IPS DF 6.9 (cell line): Measurements from ENCODE around the gene SYT6.

Experiments
- DNase-seq: peaks from one replicate; pipeline ENCODE4 v3.0.0-alpha.2; 2013; ENCODE audit warnings: low read depth, low spot score
- H3K27ac ChIP-seq: one replicate; pipeline ENCODE4 v1.5.1; 2013; ENCODE audit warnings: low read length, control low read depth
- H3K27me3 ChIP-seq: 2 replicates; pipeline ENCODE4 v1.6.1; 2013; ENCODE audit warnings: mild to moderate bottlenecking, low read length; ENCODE audit not compliant: control insufficient read depth, insufficient read depth
- H3K36me3 ChIP-seq: 2 replicates; pipeline ENCODE4 v1.6.1; 2013; ENCODE audit warnings: low read length; ENCODE audit not compliant: control insufficient read depth, insufficient read depth
- H3K4me1 ChIP-seq: 2 replicates; pipeline ENCODE4 v1.6.1; 2013; ENCODE audit warnings: low read length; ENCODE audit not compliant: control insufficient read depth, insufficient read depth
- H3K4me3 ChIP-seq: 2 replicates; pipeline ENCODE4 v1.5.1; 2013; ENCODE audit warnings: mild to moderate bottlenecking, low read length
- H3K9me3 ChIP-seq: 2 replicates; pipeline ENCODE4 v1.6.1; 2013; ENCODE audit warnings: low read length, inconsistent platforms; ENCODE audit not compliant: control insufficient read depth, insufficient read depth
- WGBS: extraction: QIAGEN DNeasy Blood & Tissue Kit; methylation state at CpG from one replicate; pipeline ENCODE4 v1.1.7; 2013; ENCODE audit warnings: mixed read lengths, missing lambda C conversion rate; ENCODE audit not compliant: insufficient read length, insufficient coverage; 5-methylcytosine and 5-hydroxymethylcytosine counted together

SYT6 gene

DNA sequence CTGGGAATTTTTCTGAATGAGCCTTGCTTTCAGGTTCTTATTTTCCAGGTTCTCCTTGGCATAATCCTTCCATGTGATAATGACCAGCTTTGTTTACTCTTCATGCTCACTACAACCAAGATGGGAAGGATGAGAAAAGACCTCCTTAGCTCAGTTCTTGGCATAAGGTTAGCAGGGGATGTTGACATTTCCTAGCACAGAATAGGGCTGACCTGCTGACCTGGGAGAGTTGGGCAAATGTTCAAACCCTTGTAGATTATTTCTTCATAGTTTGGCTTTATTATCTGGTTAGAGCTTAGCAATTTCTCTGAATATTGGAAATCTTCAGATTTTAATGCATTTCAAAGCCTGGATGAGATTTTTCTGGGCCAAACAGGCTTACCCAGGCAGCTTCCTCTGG is 23.6 kb upstream of the SYT6 start:
- no peaks in the 10 kb centered on the region for H3K36me3 ChIP-seq
- DNase-seq, result no peak
- no peaks in the 10 kb centered on the region for H3K9me3 ChIP-seq
- no peak overlapping the region for H3K27ac ChIP-seq
- no peaks in the 10 kb centered on the region for H3K27me3 ChIP-seq
- H3K4me3 ChIP-seq, result no peak overlapping the region
- no peaks in the 10 kb centered on the region; the same call in 1 of the 2 replicates for H3K4me1 ChIP-seq

DNA sequence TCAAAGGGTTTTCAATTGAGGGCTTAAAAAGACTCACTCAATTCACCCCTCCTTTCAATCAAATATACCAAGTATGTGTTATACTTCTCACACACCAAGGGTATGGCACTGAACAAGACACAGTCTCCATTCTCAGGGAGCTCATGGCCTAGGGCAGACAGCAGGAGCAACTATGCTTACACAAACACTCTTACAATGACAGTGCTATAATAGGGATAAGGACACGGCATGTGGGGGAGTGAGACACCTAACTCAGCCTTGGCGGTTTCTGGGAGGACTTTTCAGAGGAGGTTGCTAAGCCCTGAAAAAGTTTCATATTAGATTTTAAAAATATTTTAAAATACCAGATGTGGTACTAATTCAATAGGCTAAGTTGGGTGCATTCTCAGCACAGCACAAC is 22.7 kb upstream of the SYT6 start:
- Histone ChIP-seq H3K4me1 (no peaks in the 10 kb centered on the region; the same call in 1 of the 2 replicates), H3K36me3 (no peaks in the 10 kb centered on the region), H3K4me3 (no peak overlapping the region), H3K27ac (no peak overlapping the region), H3K27me3 (no peaks in the 10 kb centered on the region), H3K9me3 (no peaks in the 10 kb centered on the region)
- no peak for DNase-seq
- WGBS, result no CpG with 5 or more reads among the region's 2 CpGs

DNA sequence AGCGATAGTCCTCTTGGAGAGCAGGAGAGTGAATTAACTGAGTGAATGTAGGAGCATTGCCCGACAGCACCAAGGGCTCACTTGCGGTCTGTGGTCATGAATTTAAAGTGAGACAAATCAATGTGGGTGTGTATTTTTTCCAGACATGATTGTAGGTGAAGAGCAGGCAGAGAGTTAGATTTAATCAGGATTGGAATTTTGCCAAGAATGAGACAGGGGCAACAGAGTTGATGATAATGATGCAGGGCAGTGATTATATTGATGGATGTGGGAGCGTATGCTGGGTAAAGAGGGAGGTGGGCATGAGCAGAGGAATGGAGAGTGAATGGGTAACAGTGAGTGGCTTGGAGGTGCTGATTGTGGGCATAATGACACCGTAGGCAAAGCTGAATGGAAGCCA is 20.0 kb upstream of the SYT6 start:
- Histone ChIP-seq H3K27ac (no peak overlapping the region), H3K36me3 (no peaks in the 10 kb centered on the region), H3K27me3 (no peaks in the 10 kb centered on the region), H3K4me3 (no peak overlapping the region), H3K4me1 (no peaks in the 10 kb centered on the region), H3K9me3 (no peaks in the 10 kb centered on the region)
- no peak for DNase-seq
- WGBS, result no CpG with 5 or more reads among the region's 5 CpGs

DNA sequence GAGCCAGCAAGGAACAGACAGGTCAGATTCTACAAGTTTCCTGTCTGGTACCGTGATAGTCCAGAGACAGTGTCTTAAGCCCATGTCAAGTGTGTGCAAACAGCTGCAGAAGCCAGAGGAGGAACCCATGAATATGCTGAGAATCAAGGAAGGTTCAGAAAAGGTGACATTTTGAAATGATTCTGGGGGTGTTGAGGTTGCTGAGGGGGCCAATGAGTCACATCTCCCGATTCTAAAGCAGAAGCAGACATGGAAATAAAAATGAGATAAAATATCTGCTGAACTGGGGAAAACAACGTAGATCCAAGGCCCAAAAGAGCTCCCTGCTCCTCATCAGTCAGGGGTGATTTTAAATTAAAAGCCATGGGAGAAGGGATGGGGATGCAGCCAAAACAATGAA is 15.8 kb upstream of the SYT6 start:
- Histone ChIP-seq H3K36me3 (no peaks in the 10 kb centered on the region), H3K27ac (no peak overlapping the region), H3K4me1 (no peaks in the 10 kb centered on the region; the same call in 1 of the 2 replicates), H3K4me3 (no peak overlapping the region), H3K9me3 (no peaks in the 10 kb centered on the region), H3K27me3 (no peaks in the 10 kb centered on the region)
- no CpG with 5 or more reads among the region's 3 CpGs for WGBS
- no peak for DNase-seq

DNA sequence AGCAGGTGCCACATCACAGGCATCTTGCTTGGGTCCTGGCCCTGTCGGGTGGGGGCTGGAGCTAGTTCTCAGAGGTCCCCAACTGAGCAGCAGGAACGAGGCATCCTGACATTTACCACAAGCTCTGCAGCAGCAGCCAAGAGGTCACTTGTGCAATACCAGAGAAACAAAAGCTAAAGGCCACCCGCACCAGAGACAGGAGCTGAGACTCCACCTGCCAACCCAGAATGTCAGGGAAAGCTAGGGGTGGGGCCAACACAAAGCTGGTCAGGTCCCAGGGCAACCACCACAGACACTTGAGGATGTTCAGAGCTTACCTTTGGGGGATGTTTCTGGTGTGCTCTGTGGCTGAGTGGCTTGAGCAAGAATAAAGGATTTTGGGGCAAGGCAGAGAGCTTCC is 13.6 kb upstream of the SYT6 start:
- DNase-seq, result no peak
- H3K36me3 ChIP-seq, result no peaks in the 10 kb centered on the region
- no peaks in the 10 kb centered on the region; the same call in 1 of the 2 replicates for H3K4me1 ChIP-seq
- no peaks in the 10 kb centered on the region for H3K27me3 ChIP-seq
- no peak overlapping the region for H3K4me3 ChIP-seq
- H3K9me3 ChIP-seq, result no peaks in the 10 kb centered on the region
- no CpG with 5 or more reads among the region's 3 CpGs for WGBS
- no peak overlapping the region for H3K27ac ChIP-seq

DNA sequence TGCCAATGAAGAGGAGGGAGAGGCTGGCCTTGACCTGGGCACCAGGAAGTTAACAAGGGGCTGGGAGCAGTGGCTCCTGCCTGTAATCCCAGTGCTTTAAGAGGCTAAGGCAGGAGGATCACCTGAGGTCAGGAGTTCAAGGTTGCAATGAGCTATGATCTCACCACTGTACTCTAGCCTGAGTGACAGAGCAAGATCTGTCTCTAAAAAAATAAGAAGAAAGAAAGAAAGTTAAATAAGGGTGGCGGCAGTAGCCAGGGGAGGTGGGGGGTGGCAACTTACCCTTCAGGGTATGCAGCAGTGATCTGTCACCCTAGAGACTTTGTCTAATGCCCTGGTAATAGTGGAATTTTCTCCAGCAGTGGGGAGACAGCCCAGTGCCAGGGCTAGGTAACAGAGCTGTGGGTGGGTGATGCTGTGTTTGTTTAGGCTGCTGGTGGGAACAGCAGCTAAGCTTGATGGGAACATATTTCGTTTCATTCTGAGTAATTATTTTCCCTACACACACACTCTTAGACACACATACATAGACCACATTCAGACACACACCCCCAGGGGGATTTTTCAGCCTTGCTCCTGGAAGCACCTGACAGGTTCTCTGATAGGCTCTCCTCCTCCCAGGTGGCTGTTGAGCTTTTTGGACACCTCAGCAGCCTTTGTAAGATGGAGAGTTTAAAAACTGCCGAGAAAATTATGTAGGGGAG is 11.3 kb upstream of the SYT6 start:
- Histone ChIP-seq H3K4me1 (no peaks in the 10 kb centered on the region; the same call in 1 of the 2 replicates), H3K36me3 (no peaks in the 10 kb centered on the region), H3K27me3 (no peaks in the 10 kb centered on the region), H3K27ac (no peak overlapping the region), H3K9me3 (no peaks in the 10 kb centered on the region), H3K4me3 (no peak overlapping the region)
- DNase-seq, result no peak
- WGBS, result no CpG with 5 or more reads among the region's 3 CpGs

DNA sequence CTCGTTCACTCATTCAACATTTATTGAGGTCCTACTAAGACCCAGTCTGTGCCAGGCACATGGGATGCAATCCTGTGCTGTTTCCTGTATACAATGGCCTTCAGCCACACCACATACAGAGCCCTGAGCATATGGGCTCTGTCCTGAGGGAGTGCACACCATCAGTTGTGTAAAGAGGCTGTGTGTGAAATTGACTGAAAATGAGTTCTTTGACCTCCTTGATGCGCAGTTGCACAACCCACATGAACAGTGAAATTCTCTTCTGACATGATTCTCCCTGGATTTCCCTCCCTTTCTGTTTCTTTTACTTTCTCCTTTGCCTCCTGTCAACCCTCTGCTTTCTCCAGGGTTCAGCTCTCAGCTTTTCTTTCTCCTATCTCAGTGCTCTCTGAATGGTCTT is 6.3 kb upstream of the SYT6 start:
- no peaks in the 10 kb centered on the region for H3K36me3 ChIP-seq
- no peaks in the 10 kb centered on the region for H3K9me3 ChIP-seq
- DNase-seq, result no peak
- no peak overlapping the region for H3K27ac ChIP-seq
- WGBS, result no CpG with 5 or more reads among the region's 2 CpGs
- H3K27me3 ChIP-seq, result peaks cover 1% of the 10 kb centered on the region; the same call in 1 of the 2 replicates
- no peak overlapping the region for H3K4me3 ChIP-seq
- peaks cover 2% of the 10 kb centered on the region; the same call in 1 of the 2 replicates for H3K4me1 ChIP-seq

DNA sequence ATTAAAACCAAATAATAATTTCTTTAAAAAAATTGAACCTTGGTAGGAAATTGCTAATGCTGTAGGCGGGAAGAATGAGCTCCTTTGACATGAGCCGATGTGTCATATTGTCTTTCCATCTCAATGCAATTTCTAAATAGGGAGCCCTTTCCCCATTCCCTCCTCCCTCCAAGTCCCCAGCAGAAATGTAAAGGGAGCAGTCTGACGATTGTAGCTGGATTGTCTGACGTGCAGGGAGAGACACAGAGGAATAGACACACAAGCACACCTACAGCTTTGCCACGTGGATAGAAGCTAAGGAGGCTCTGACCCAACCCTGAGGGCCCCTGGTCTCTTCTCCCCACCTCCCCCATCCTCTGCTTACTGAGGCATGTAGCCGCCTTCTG is 3.6 kb upstream of the SYT6 start:
- Histone ChIP-seq H3K27ac (no peak overlapping the region), H3K27me3 (peaks cover 5% of the 10 kb centered on the region), H3K9me3 (no peaks in the 10 kb centered on the region), H3K36me3 (no peaks in the 10 kb centered on the region), H3K4me3 (no peak overlapping the region), H3K4me1 (peaks cover 2% of the 10 kb centered on the region; the same call in 1 of the 2 replicates)
- no peak for DNase-seq
- no CpG with 5 or more reads among the region's 6 CpGs for WGBS

DNA sequence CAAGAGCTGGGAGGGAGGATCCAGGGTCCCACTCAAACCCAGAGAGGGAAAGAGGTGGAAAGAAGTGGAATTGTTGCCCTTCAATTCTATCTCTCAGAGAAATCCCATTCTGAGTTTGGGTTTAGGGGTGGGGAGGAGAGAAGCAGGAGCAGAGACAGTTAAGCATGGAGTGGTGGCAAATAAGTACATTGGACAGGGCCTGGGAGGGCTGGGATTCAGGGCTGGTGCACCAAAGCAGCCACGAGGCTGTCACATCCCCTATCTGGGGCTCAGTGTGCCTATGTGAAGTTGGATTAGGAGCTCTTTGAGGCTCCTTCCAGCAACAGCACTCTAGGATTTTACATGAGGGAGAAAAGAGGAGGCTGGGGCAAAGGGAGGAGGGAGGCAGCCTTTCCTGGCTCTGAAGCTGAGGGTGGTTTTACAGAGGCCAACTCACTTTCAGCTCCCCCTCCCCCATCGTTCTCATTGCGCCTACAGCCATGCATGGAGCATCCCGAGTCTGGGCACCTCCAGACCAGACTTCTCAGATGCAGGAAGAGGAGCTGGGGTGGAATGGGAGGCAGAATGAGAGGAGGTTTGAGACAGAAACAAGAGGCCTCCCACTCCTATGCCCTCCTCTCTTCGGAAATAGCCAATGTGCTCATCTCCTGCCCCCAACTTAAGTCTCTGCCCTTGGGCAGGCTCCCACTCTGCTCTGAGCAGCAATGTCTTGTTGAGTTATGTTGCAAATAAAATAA is 3.0 kb upstream of the SYT6 start:
- no peaks in the 10 kb centered on the region for H3K36me3 ChIP-seq
- peaks cover 5% of the 10 kb centered on the region for H3K27me3 ChIP-seq
- no peak overlapping the region for H3K4me3 ChIP-seq
- no peak overlapping the region for H3K27ac ChIP-seq
- no peaks in the 10 kb centered on the region for H3K9me3 ChIP-seq
- no CpG with 5 or more reads among the region's 5 CpGs for WGBS
- no peak for DNase-seq
- peaks cover 2% of the 10 kb centered on the region; the same call in 1 of the 2 replicates for H3K4me1 ChIP-seq

DNA sequence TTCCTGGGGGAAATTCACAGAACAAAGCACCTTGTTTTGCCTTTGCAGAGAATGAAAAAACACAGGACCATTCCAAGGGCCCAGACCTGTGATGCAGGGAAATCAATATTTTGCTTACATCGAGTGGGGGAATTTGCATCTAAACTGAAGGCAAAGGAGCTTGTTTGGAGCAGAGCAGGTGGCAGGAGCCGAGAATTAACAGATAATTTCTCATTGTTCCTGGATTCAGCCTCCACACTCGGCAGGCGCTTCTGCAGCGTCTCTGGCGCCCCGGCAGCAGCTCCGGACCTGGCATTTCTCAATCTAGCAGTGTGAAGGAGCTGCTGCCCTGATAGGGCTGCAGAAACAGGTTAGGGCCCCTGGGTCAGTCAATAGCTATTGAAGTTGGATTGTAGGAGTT is 2.0 kb upstream of the SYT6 start:
- no peaks in the 10 kb centered on the region for H3K36me3 ChIP-seq
- no peak overlapping the region for H3K27ac ChIP-seq
- no peak for DNase-seq
- H3K9me3 ChIP-seq, result no peaks in the 10 kb centered on the region
- WGBS, result no CpG with 5 or more reads among the region's 8 CpGs
- H3K27me3 ChIP-seq, result peaks cover 5% of the 10 kb centered on the region
- H3K4me1 ChIP-seq, result peaks cover 2% of the 10 kb centered on the region
- no peak overlapping the region for H3K4me3 ChIP-seq

DNA sequence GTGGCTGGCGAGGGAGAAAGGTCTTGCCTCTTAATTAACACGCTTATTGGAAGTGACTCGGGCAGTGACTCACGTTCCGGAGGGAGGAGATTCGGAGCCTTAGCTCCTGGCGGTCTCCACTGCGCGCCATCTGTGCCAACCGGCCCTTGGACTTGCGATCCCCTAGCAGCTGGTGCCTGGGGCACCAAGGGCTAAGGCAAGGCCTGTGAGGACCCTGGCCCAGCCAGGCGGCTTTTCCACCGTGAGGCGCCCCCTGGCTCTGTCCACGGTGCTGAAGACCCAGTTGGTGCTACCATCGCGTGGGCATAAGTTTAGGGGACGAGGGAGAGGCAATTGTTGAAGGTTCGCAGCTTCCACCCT is 1.3 kb upstream of the SYT6 start:
- no peak for DNase-seq
- Histone ChIP-seq H3K9me3 (no peaks in the 10 kb centered on the region), H3K36me3 (no peaks in the 10 kb centered on the region), H3K4me3 (no peak overlapping the region), H3K4me1 (peaks cover 2% of the 10 kb centered on the region), H3K27ac (no peak overlapping the region), H3K27me3 (peaks cover 5% of the 10 kb centered on the region)
- WGBS, result no CpG with 5 or more reads among the region's 19 CpGs
